HL-60 (cell line): ENCODE measurements around the gene C2orf66.

Experiments
- DNase-seq, 2 experiments: peaks; one replicate each; pipeline ENCODE4 v3.0.0-alpha.2; 2010 to 2020; ENCODE audit warnings: low read depth in 1 of 2, low spot score in 1 of 2
- H3K27ac ChIP-seq: fragments of 250-450 bp; sonication (Bioruptor Pico); replicated peaks from 2 replicates; pipeline ENCODE4 v1.5.1; 2020; ENCODE audit warnings: mild to moderate bottlenecking, moderate library complexity
- H3K27me3 ChIP-seq: fragments of 250-450 bp; sonication (Bioruptor Pico); 2 replicates; pipeline ENCODE4 v1.5.1; 2021; ENCODE audit warnings: mild to moderate bottlenecking, moderate library complexity; ENCODE audit not compliant: insufficient read depth, poor library complexity, severe bottlenecking
- H3K4me3 ChIP-seq: replicated peaks from 2 replicates; pipeline ENCODE4 v1.5.1; 2011; ENCODE audit warnings: mild to moderate bottlenecking, control low read depth, low read length; ENCODE audit not compliant: insufficient read depth
- GABPA ChIP-seq: IDR thresholded peaks from 2 replicates; pipeline ENCODE4 v1.6.1; 2012; ENCODE audit warnings: low read depth
- POLR2AphosphoS5 ChIP-seq: IDR thresholded peaks from 2 replicates; pipeline ENCODE4 v1.6.1; 2012; ENCODE audit warnings: low read depth
- SPI1 ChIP-seq: IDR thresholded peaks from 2 replicates; pipeline ENCODE4 v1.6.1; 2012; ENCODE audit warnings: low read depth, mild to moderate bottlenecking, borderline replicate concordance
- TF ChIP-seq, protein P1 (sequence below): IDR thresholded peaks from one replicate; pipeline ENCODE4 v1.5.1; 2011; ENCODE audit warnings: low read length, control low read depth, inconsistent platforms; ENCODE audit not compliant: insufficient read depth
- TF ChIP-seq, protein P2 (sequence below): IDR thresholded peaks from 2 replicates; pipeline ENCODE4 v1.6.1; 2012; ENCODE audit warnings: low read depth; ENCODE audit not compliant: insufficient replicate concordance

C2orf66 gene

DNA sequence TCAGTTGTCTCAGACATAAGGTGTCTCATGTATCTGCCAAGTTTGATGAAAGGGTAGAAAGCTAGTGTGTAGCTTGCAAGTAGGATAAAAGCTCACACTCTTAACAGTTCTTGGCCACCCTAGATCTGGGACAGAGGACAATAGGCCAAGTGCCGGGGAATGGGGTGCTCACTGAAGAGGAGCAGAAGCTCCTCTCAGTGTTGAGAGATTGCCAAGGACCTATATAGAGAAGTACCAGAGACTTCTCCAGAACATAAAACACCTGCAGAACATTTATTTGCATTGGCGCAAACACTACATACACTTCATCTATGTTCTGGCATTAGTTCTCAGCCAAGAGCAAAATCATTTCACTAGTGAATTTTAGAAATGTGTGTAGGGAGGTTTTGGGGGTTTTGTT is 6.8 kb downstream of the C2orf66 start:
- DNase-seq, result no peak
- no peaks in the 10 kb centered on the region for H3K27me3 ChIP-seq
- no peak overlapping the region for H3K4me3 ChIP-seq
- H3K27ac ChIP-seq, result no peak overlapping the region
- TF ChIP-seq POLR2AphosphoS5 (no peak), SPI1 (no peak), GABPA (no peak)
- TF ChIP-seq, protein P1, sequence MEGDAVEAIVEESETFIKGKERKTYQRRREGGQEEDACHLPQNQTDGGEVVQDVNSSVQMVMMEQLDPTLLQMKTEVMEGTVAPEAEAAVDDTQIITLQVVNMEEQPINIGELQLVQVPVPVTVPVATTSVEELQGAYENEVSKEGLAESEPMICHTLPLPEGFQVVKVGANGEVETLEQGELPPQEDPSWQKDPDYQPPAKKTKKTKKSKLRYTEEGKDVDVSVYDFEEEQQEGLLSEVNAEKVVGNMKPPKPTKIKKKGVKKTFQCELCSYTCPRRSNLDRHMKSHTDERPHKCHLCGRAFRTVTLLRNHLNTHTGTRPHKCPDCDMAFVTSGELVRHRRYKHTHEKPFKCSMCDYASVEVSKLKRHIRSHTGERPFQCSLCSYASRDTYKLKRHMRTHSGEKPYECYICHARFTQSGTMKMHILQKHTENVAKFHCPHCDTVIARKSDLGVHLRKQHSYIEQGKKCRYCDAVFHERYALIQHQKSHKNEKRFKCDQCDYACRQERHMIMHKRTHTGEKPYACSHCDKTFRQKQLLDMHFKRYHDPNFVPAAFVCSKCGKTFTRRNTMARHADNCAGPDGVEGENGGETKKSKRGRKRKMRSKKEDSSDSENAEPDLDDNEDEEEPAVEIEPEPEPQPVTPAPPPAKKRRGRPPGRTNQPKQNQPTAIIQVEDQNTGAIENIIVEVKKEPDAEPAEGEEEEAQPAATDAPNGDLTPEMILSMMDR, result no peak
- TF ChIP-seq, protein P2, sequence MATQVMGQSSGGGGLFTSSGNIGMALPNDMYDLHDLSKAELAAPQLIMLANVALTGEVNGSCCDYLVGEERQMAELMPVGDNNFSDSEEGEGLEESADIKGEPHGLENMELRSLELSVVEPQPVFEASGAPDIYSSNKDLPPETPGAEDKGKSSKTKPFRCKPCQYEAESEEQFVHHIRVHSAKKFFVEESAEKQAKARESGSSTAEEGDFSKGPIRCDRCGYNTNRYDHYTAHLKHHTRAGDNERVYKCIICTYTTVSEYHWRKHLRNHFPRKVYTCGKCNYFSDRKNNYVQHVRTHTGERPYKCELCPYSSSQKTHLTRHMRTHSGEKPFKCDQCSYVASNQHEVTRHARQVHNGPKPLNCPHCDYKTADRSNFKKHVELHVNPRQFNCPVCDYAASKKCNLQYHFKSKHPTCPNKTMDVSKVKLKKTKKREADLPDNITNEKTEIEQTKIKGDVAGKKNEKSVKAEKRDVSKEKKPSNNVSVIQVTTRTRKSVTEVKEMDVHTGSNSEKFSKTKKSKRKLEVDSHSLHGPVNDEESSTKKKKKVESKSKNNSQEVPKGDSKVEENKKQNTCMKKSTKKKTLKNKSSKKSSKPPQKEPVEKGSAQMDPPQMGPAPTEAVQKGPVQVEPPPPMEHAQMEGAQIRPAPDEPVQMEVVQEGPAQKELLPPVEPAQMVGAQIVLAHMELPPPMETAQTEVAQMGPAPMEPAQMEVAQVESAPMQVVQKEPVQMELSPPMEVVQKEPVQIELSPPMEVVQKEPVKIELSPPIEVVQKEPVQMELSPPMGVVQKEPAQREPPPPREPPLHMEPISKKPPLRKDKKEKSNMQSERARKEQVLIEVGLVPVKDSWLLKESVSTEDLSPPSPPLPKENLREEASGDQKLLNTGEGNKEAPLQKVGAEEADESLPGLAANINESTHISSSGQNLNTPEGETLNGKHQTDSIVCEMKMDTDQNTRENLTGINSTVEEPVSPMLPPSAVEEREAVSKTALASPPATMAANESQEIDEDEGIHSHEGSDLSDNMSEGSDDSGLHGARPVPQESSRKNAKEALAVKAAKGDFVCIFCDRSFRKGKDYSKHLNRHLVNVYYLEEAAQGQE, result no peak

DNA sequence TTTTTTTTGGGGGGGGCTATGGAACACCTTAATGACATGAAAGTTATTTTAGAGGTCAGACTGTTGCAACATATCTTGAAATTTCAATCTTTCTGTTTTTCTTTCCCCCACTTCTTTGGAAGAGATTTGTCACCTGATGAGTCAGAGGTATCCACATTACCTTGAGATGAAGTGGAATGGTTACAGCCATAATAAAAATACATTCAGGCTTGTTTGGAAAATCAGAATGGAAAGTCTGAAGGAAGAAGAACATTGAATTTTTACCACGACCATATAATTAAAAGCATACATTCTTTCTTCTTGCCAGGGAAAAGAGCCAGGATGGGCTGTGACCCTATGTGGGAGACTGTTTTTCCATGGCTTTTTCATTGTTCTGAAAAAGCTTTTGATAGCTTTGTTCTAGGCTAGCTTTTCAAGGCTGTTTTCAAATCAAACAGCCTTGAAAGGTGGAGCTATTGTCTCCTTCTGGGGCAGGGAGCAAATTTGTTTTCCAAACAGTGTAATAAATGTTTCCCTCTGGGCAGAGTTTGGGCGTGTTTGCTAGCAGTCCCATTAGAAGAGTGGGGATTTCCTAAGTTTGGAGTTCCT is 7.4 kb downstream of the C2orf66 start:
- Histone ChIP-seq H3K4me3 (no peak overlapping the region), H3K27me3 (no peaks in the 10 kb centered on the region), H3K27ac (no peak overlapping the region)
- DNase-seq, result no peak
- no peak for TF ChIP-seq SPI1
- TF ChIP-seq POLR2AphosphoS5, result no peak
- TF ChIP-seq, protein P1, result no peak
- TF ChIP-seq GABPA, result no peak
- TF ChIP-seq, protein P2, result no peak

DNA sequence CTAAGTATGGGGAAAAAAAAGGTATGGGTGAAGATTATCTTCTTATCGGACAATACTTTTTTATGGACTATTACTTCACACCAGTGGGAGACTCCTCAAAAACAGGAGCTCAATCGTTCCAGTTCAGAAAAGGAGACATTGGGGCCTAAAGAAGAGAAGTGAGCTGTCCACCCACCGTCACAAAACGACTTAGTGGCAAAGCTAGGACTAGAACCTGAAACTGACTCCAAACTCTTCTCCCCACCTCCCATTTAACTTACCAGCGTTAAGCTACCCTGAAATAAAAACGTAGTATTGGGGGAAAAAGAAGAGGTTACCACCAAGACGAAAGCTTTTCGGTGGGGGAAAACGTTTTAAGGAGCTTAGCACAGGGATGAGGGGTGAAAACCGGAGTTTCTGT is 10.2 kb downstream of the C2orf66 start:
- H3K27ac ChIP-seq, result peak overlapping the region; percentile 58
- H3K27me3 ChIP-seq, result no peaks in the 10 kb centered on the region
- no peak for TF ChIP-seq POLR2AphosphoS5
- no peak for TF ChIP-seq GABPA
- TF ChIP-seq, protein P1, result no peak
- TF ChIP-seq, protein P2, result no peak
- TF ChIP-seq SPI1, result no peak
- DNase-seq, result peak in 1 of 2 experiments; percentile 1
- peak overlapping the region; percentile 70 for H3K4me3 ChIP-seq
